Neural cell (in vitro differentiated cells): ENCODE data around the gene AQP6. TPM values are rescaled to one million over a fixed set of nuclear protein-coding genes. Genes with fewer than 3 reads are reported as not detected.

Experiments used
- H2AFZ ChIP-seq: fragments of 200-600, 300-800 bp; sonication (generic), shearing (Covaris generic); 2 replicates; pipeline ENCODE4 v1.6.0; 2014; ENCODE audit warnings: low read depth, mild to moderate bottlenecking, antibody characterized with exemption, low read length, moderate library complexity
- H3F3A ChIP-seq: fragments of 200-600 bp; shearing (Covaris generic); 2 replicates; pipeline ENCODE4 v1.6.1; 2016; ENCODE audit warnings: mild to moderate bottlenecking, moderate library complexity, mixed read lengths, antibody characterized with exemption, low read length; ENCODE audit not compliant: insufficient read depth, poor library complexity, severe bottlenecking
- H3K27ac ChIP-seq: fragments of 200-600, 300-800 bp; sonication (generic), shearing (Covaris generic); 2 replicates; pipeline ENCODE4 v1.5.1; 2014; ENCODE audit warnings: mild to moderate bottlenecking, low read length, moderate library complexity
- H3K27me3 ChIP-seq: fragments of 300-800, 200-600 bp; sonication (generic), shearing (Covaris generic); 2 replicates; pipeline ENCODE4 v1.6.0; 2014; ENCODE audit warnings: mild to moderate bottlenecking, low read depth, low read length, moderate library complexity; ENCODE audit not compliant: insufficient read depth
- H3K36me3 ChIP-seq: fragments of 300-800, 200-600 bp; sonication (generic), shearing (Covaris generic); 2 replicates; pipeline ENCODE4 v1.5.1; 2014; ENCODE audit warnings: mild to moderate bottlenecking, antibody characterized with exemption, low read length, moderate library complexity; ENCODE audit not compliant: insufficient read depth
- H3K4me2 ChIP-seq: fragments of 300-800, 200-600 bp; sonication (generic), shearing (Covaris generic); 2 replicates; pipeline ENCODE4 v1.6.0; 2014; ENCODE audit warnings: mild to moderate bottlenecking, low read length
- H3K4me3 ChIP-seq: fragments of 300-800, 200-600 bp; sonication (generic), shearing (Covaris generic); 2 replicates; pipeline ENCODE4 v1.5.1; 2014; ENCODE audit warnings: mild to moderate bottlenecking, low read length, moderate library complexity
- H3K79me2 ChIP-seq: fragments of 200-600 bp; shearing (Covaris generic); replicated peaks from 2 replicates; pipeline ENCODE4 v1.6.0; 2014; ENCODE audit warnings: mild to moderate bottlenecking, low read length, moderate library complexity; ENCODE audit not compliant: insufficient read depth
- H3K9ac ChIP-seq: fragments of 300-800, 200-600 bp; sonication (generic), shearing (Covaris generic); 2 replicates; pipeline ENCODE4 v1.6.1; 2016; ENCODE audit warnings: mild to moderate bottlenecking, low read length, mixed read lengths
- H3K9me2 ChIP-seq: fragments of 200-600 bp; shearing (Covaris generic); 2 replicates; pipeline ENCODE4 v1.6.1; 2016; ENCODE audit warnings: mild to moderate bottlenecking, low read length, mixed read lengths; ENCODE audit not compliant: insufficient read depth
- H3K9me3 ChIP-seq: fragments of 200-600, 300-800 bp; sonication (generic), shearing (Covaris generic); 2 replicates; pipeline ENCODE4 v1.6.1; 2016; ENCODE audit warnings: mild to moderate bottlenecking, mixed run types, low read length, moderate library complexity, mixed read lengths
- H4K20me1 ChIP-seq: fragments of 200-600 bp; shearing (Covaris generic); 2 replicates; pipeline ENCODE4 v1.6.1; 2016; ENCODE audit warnings: mild to moderate bottlenecking, mixed run types; ENCODE audit not compliant: insufficient read depth
- CTCF ChIP-seq: fragments of 450-650 bp; IDR thresholded peaks from 2 replicates; pipeline ENCODE4 v1.5.1; 2014; ENCODE audit warnings: antibody characterized with exemption, mild to moderate bottlenecking, moderate library complexity; ENCODE audit not compliant: poor library complexity, severe bottlenecking
- EP300 ChIP-seq: fragments of 450-650 bp; conservative IDR thresholded peaks from 2 replicates; pipeline ENCODE4 v1.6.1; 2014; ENCODE audit warnings: antibody characterized with exemption, mild to moderate bottlenecking, moderate library complexity; ENCODE audit not compliant: poor library complexity, severe bottlenecking
- EZH2 ChIP-seq: fragments of 200-600, 300-800 bp; shearing (Covaris generic), sonication (generic); IDR thresholded peaks from 2 replicates; pipeline ENCODE4 v1.6.1; 2014; ENCODE audit warnings: antibody characterized with exemption, low read length, borderline replicate concordance, mild to moderate bottlenecking; ENCODE audit not compliant: insufficient read depth, poor library complexity, severe bottlenecking
- MXI1 ChIP-seq: fragments of 450-650 bp; conservative IDR thresholded peaks from 2 replicates; pipeline ENCODE4 v1.6.1; 2014; ENCODE audit warnings: antibody characterized with exemption, mild to moderate bottlenecking; ENCODE audit not compliant: poor library complexity, severe bottlenecking
- POLR2AphosphoS5 ChIP-seq: IDR thresholded peaks from 2 replicates; pipeline ENCODE4 v1.6.1; 2012
- RAD21 ChIP-seq: fragments of 450-650 bp; conservative IDR thresholded peaks from 2 replicates; pipeline ENCODE4 v1.6.1; 2014; ENCODE audit warnings: antibody characterized with exemption, mild to moderate bottlenecking, moderate library complexity
- REST ChIP-seq: IDR thresholded peaks from 2 replicates; pipeline ENCODE4 v1.6.1; 2012; ENCODE audit warnings: borderline replicate concordance
- SMC3 ChIP-seq: fragments of 450-650 bp; conservative IDR thresholded peaks from 2 replicates; pipeline ENCODE4 v1.6.1; 2014; ENCODE audit warnings: antibody characterized with exemption, mild to moderate bottlenecking, moderate library complexity; ENCODE audit not compliant: poor library complexity
- TAF1 ChIP-seq: IDR thresholded peaks from 2 replicates; pipeline ENCODE4 v1.6.1; 2012; ENCODE audit warnings: low read depth
- polyA plus RNA-seq: library from polyadenylated mRNA; depleted of rRNA; stranded (reverse); fragments of >200 nt; gene quantifications from 2 replicates; pipeline ENCODE4 v1.2.3, GENCODE V29; 2014

The AQP6 gene
- polyA plus RNA-seq, 1 donor from 2014 or later: not detected

- Histone ChIP-seq H3K4me2 (no peak overlapping the region), H3K27ac (no peak overlapping the region), H3K79me2 (peaks cover 63% of the 10 kb centered on the region), H2AFZ (no peak overlapping the region), H4K20me1 (no peaks in the 10 kb centered on the region), H3K9me3 (no peaks in the 10 kb centered on the region), H3K4me3 (no peak overlapping the region), H3K27me3 (no peaks in the 10 kb centered on the region), H3K36me3 (no peaks in the 10 kb centered on the region), H3K9ac (no peak overlapping the region), H3F3A (no peaks in the 10 kb centered on the region), H3K9me2 (no peaks in the 10 kb centered on the region)
- TF ChIP-seq POLR2AphosphoS5 (no peak), MXI1 (no peak), CTCF (no peak)
Observed at GRCh38 chr12:50019524-50019923, 46.8 kb downstream of the AQP6 start.

- Histone ChIP-seq H3K4me3 (no peak overlapping the region), H3K27ac (no peak overlapping the region), H3F3A (peaks cover under 1% of the 10 kb centered on the region), H3K27me3 (no peaks in the 10 kb centered on the region), H4K20me1 (no peaks in the 10 kb centered on the region), H3K9me3 (no peaks in the 10 kb centered on the region), H3K9ac (no peak overlapping the region), H3K9me2 (no peaks in the 10 kb centered on the region), H3K36me3 (no peaks in the 10 kb centered on the region), H2AFZ (no peak overlapping the region), H3K79me2 (peaks cover 68% of the 10 kb centered on the region), H3K4me2 (no peak overlapping the region)
- no peak for TF ChIP-seq TAF1
- TF ChIP-seq CTCF: no peak
- no peak for TF ChIP-seq MXI1
- TF ChIP-seq RAD21: no peak
- no peak for TF ChIP-seq EP300
Observed at GRCh38 chr12:50021031-50021430, 48.3 kb downstream of the AQP6 start.

GRCh38 chr12:50022903-50023302 is 50.2 kb downstream of the AQP6 start:
- H2AFZ ChIP-seq: no peak overlapping the region
- H3K79me2 ChIP-seq: peaks cover 64% of the 10 kb centered on the region
- H3K9ac ChIP-seq: no peak overlapping the region
- no peaks in the 10 kb centered on the region for H3K27me3 ChIP-seq
- no peaks in the 10 kb centered on the region for H3K9me2 ChIP-seq
- no peak overlapping the region for H3K4me2 ChIP-seq
- H3F3A ChIP-seq: peaks cover 4% of the 10 kb centered on the region
- H3K27ac ChIP-seq: no peak overlapping the region
- H4K20me1 ChIP-seq: no peaks in the 10 kb centered on the region
- no peaks in the 10 kb centered on the region for H3K36me3 ChIP-seq
- no peak overlapping the region for H3K4me3 ChIP-seq
- H3K9me3 ChIP-seq: no peaks in the 10 kb centered on the region
- TF ChIP-seq TAF1 (no peak), EP300 (no peak), MXI1 (no peak), REST (no peak), SMC3 (no peak), RAD21 (no peak), EZH2 (no peak), CTCF (no peak), POLR2AphosphoS5 (no peak)
